Mononuclear cell (primary cell): ENCODE results near the gene SDK1. TPM values are rescaled to one million over a fixed set of nuclear protein-coding genes. Genes with fewer than 3 reads are reported as not detected.
"Not testable (repeated sequence)": the region's sequence is repeated elsewhere in the genome, so short reads cannot be mapped to it uniquely, and the experiment has no call there.

Source experiments
- H3K27me3 ChIP-seq: 2 replicates; pipeline ENCODE4 v1.6.0; 2011; ENCODE audit warnings: low read length, control low read depth; ENCODE audit not compliant: insufficient read depth
- H3K4me1 ChIP-seq: 2 replicates; pipeline ENCODE4 v1.5.1; 2011; ENCODE audit warnings: mild to moderate bottlenecking, low read length, control low read depth; ENCODE audit not compliant: insufficient read depth
- H3K4me3 ChIP-seq: 2 replicates; pipeline ENCODE4 v1.5.1; 2011; ENCODE audit warnings: mild to moderate bottlenecking, low read length, moderate library complexity
- H3K9me3 ChIP-seq: 2 replicates; pipeline ENCODE4 v1.5.1; 2011; ENCODE audit warnings: low read depth, mild to moderate bottlenecking, control low read depth, low read length
- total RNA-seq: library from RNA; depleted of rRNA; stranded (reverse); fragments of >200 nt; gene quantifications from one replicate; pipeline ENCODE4 v1.2.3, GENCODE V29; 2012

The SDK1 gene
- total RNA-seq, 1 donor: 0.31 TPM

DNA sequence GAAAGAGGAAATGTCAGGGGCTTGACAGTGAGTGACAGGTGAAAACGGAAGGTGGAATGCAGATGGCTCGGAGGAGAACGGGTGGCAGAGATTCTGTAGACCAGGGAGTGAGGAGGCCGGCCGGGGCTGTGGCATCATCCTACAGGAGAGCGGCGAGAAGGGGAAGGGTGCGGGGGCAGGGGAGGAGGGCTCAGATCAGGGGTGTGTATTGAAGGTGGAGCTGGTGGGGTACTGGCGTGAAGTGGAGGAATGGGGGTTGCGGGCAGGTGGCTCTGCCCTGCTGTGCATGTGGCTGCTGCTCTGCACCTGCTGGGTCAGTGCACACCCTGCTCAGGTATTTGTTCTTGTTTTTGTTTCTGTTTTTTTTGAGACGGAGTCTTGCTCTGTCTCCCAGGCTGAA lies 910.2 kb downstream of the SDK1 start:
- Histone ChIP-seq H3K4me1 (no peaks in the 10 kb centered on the region), H3K9me3 (no peaks in the 10 kb centered on the region), H3K27me3 (no peaks in the 10 kb centered on the region), H3K4me3 (no peak overlapping the region)

DNA sequence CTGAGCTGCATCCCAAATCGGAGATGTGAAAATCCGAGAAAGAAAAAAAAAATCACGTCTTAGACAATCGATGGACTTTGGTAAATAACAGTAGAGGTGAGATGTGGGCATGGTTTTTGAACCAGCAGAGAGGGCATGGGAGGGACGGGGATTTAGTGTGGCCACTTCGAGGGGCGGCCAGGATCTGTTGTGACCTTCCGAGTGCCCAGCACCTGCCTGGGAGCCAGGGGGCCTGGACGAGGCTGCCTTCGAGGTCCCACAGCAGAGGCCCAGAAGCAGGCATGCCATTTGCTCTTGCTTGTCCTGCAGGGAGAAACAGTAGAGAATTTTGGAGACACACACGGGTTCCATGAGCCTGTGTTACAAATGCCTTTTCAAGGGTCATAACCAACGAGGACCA lies 911.3 kb downstream of the SDK1 start:
- H3K4me3 ChIP-seq: no peak overlapping the region
- H3K27me3 ChIP-seq: no peaks in the 10 kb centered on the region
- no peaks in the 10 kb centered on the region for H3K4me1 ChIP-seq
- H3K9me3 ChIP-seq: no peaks in the 10 kb centered on the region

DNA sequence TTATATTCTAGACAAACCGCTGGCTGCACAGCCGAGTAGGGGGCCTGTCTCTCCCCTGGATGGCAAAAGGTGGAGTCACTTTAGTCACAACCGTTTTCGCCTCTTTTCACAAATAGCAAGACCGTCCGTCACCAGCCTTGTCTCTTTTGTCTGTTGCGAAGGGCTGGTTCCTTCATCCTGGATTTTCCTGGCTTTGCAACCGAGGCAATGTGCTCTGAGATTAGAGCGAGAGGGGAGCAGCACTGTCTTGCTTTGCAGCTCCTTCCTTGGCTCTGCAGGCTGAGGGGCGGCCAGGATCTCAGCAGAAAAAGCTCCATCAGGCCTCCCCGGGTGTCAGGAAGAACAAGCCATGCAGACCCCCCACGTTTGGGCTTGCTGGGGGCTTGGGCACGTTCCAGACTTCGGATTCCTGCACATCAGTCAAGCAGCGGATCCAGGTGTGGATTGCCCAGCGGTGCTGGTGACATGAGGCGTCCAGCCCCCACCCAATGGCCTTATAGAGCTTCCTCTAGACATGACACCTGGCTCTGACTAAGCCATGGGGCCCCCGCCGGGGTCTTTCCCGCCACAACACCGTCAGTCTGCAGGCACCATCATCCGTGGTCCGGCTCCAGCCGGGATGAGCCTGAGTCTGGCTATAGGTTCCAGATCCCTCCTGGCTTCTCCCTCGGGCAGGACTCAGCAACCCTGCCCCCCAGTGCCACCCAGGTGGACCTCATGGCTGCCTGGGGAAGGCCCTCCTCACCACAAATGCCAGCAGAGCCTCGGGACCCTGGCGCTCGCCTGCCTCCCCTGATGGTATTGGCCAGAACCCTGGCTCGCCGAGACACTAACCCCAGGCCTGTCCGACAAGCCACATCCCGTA lies 913.5 kb downstream of the SDK1 start:
- H3K4me1 ChIP-seq: no peaks in the 10 kb centered on the region
- no peak overlapping the region for H3K4me3 ChIP-seq

DNA sequence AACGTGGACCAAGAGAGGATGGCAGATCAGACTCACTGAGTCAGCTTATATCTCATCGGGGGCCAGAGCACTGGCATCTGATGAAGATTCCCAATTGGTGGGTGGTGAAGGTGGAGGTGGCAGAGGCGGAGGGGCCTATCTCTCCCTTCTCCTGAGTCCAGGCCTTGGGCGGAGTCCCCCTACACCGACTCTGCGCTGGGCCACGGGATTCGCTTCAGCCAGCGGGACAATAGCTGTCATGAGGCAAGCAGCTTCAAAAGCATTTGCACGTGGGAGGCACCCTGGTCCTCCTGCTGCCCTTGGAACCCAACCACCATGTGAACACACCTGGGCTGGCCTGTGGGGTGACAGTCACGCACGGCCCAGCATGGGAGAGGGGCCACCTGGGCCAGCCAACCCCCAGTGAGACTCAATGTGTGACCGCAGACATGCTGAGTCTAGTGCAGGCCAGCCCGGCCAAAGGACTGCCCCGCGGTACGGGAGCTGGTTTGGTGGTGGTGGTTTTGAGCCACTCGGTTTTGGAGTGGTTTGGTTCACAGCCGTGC lies 914.2 kb downstream of the SDK1 start:
- H3K27me3 ChIP-seq: no peaks in the 10 kb centered on the region
- no peaks in the 10 kb centered on the region for H3K9me3 ChIP-seq
- H3K4me3 ChIP-seq: no peak overlapping the region
- no peaks in the 10 kb centered on the region for H3K4me1 ChIP-seq

More for the DNA sequence above, 913.5 kb downstream of the SDK1 start:
- Histone ChIP-seq H3K9me3 (no peaks in the 10 kb centered on the region), H3K27me3 (no peaks in the 10 kb centered on the region)

DNA sequence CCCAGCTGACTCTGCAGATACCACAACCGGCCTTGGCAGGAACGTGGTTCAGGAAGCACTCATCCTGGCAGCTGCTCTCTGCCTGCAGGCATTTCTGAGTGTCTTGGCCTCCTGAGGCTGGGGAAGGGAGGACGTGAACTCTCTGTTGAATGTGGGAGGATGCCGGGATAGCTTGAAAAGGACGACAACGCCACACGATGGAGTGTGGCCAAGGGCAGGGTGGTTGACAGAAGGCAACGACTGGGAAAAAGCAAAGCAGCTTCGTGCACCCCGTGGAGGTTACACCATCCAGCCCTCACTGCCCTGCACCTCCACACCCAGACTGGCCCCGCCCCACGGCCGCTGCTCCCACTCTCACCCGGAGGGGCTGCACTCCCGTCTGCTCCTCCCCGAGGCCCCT lies 915.0 kb downstream of the SDK1 start:
- Histone ChIP-seq H3K9me3 (no peaks in the 10 kb centered on the region), H3K4me3 (no peak overlapping the region)

DNA sequence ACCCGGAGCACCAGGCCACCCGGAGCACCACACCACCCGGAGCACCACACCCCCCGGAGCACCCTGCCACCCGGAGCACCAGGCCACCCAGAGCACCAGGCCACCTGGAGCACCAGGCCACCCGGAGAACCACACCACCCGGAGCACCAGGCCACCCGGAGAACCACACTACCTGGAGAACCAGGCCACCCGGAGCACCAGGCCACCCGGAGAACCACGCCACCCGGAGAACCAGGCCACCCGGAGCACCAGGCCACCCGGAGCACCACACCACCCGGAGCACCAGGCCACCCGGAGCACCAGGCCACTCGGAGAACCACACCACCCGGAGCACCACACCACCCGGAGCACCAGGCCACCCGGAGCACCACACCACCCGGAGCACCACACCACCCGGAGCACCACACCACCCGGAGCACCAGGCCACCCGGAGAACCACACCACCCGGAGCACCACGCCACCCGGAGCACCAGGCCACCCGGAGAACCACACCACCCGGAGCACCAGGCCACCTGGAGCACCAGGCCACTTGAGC lies 916.1 kb downstream of the SDK1 start:
- H3K4me1 ChIP-seq, H3K27me3 ChIP-seq, H3K4me3 ChIP-seq: not testable (repeated sequence)

More for the DNA sequence above, 915.0 kb downstream of the SDK1 start:
- Histone ChIP-seq H3K4me1 (no peaks in the 10 kb centered on the region), H3K27me3 (no peaks in the 10 kb centered on the region)

DNA sequence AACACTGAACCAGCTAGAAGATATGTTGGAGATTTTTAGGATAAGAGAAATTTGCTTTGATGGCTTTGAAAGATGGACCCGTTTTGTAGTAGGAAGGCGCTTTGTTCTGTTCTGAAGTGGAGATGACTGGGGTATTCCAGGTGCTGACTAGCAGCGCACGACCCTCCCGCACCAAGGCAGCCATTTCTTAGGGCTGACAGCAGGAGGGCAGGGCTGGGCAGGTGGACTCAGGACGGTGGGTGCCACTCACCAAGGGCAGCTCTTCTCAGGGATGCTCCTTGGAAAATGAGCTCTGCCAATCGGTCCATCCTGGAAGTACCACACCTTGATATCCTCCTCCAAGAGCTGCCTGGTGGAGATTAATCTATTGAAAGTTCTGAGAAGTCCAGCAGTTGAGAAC lies 917.4 kb downstream of the SDK1 start:
- Histone ChIP-seq H3K9me3 (no peaks in the 10 kb centered on the region), H3K27me3 (no peaks in the 10 kb centered on the region)

More for the DNA sequence above, 916.1 kb downstream of the SDK1 start:
- H3K9me3 ChIP-seq: not testable (repeated sequence)

DNA sequence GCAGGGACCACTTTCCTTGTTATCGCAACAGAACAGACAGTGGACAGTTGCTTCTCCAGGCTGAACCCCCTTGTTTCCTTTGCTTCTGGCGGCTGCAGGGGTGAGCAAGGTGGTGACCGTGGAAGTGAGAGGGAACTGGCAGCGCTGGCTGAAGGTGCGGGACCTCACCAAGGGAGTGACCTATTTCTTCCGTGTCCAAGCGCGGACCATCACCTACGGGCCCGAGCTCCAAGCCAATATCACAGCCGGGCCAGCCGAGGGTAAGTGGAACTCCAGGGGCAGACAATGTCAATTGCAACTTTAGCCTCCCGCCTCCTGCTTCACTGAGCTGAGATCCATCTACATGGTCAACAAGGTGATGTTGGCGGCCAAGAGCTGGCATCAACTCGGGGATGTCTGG lies 919.0 kb downstream of the SDK1 start:
- Histone ChIP-seq H3K4me1 (no peaks in the 10 kb centered on the region), H3K27me3 (no peaks in the 10 kb centered on the region), H3K9me3 (no peaks in the 10 kb centered on the region), H3K4me3 (no peak overlapping the region)

More for the DNA sequence above, 917.4 kb downstream of the SDK1 start:
- Histone ChIP-seq H3K4me3 (no peak overlapping the region), H3K4me1 (no peaks in the 10 kb centered on the region)

DNA sequence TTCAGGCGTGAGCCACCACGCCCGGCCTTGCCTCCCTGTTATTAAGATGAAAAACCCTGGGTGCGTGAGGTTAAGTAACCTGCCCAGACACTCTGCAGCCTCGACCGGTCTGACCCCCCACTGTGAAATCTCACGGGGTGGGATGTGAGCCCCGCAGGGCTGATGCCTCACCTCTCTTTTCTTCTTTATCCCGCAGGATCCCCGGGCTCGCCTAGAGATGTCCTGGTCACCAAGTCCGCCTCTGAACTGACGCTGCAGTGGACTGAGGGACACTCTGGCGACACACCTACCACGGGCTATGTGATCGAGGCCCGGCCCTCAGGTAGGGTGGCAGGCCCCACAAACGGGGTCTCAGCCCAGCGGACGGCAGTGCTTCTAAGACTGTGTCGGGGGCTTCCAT lies 920.0 kb downstream of the SDK1 start:
- no peaks in the 10 kb centered on the region for H3K27me3 ChIP-seq
- H3K4me3 ChIP-seq: no peak overlapping the region
- no peaks in the 10 kb centered on the region for H3K4me1 ChIP-seq

DNA sequence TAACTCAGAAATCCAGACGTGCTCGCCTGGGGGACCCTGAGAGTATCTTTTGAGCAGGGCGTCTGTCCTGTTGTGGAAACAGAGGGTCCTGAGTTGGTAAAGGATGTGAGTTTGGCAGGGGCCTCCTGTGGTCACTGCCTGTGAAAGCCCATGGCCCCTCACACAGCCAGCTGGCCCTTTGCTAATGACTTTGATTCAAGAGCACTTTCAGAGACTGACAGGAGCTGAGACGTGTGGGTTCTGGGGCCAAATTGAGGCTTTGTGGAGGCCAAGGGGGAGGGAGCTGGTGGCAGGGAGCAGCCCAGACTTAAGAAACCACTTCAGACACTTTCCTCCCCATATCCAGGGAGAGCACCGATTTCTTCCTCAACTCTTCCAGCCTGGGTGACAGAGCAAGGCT lies 921.6 kb downstream of the SDK1 start:
- Histone ChIP-seq H3K4me1 (no peaks in the 10 kb centered on the region), H3K4me3 (no peak overlapping the region), H3K9me3 (no peaks in the 10 kb centered on the region), H3K27me3 (no peaks in the 10 kb centered on the region)

More for the DNA sequence above, 920.0 kb downstream of the SDK1 start:
- H3K9me3 ChIP-seq: no peaks in the 10 kb centered on the region

DNA sequence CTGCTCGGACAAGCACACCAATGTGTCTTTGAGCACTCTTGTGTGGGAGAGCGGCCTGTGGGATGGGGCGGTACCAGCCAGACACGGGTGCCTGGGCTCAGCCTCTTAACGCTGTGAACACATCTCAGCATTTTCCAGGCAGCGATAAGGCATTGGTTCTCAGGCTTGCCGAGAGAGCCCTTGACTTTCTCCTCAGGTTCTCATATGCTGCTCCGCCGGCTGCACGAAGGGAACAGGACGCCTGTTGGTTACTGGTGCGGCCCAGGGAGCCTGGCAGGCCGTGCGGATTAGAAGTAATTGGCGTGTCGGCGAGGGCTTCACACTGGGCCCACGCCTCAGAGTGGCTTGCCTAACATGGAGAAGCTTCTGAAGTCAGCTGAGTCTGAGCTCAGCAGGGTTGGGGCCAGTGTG lies 924.3 kb downstream of the SDK1 start:
- Histone ChIP-seq H3K4me3 (no peak overlapping the region), H3K9me3 (no peaks in the 10 kb centered on the region), H3K27me3 (no peaks in the 10 kb centered on the region), H3K4me1 (no peaks in the 10 kb centered on the region)

DNA sequence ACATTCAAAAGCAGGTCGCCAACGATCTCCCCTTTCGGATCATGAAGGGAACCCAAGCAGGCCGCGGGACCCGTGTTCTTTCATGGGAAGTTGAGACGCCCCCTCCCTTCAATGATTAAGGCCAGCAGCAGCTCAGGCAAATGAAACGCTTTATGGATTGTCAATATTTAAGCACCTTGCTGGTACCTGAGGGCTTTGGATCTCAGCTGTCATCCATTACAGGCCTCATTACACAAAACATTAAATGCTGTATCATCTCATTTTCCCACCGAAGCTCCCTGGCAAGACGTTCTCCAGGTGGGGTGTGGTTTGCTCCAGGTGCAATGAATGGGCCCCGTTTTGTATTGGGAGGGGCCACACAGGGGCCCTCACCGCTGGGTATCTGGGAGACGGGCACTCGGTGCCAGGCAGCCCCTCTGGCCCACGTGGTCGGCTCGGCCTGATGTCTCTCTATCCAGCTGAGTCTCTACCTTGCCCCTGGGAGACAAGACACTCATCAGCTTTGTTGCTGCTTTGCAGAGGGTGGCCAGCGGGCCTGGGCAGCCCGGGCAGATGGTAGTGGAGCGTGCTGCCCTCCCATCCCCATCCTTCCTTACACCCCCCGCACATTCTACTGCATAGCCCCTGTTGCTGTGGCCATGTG lies 925.0 kb downstream of the SDK1 start:
- H3K4me3 ChIP-seq: no peak overlapping the region
- H3K9me3 ChIP-seq: no peaks in the 10 kb centered on the region
- H3K4me1 ChIP-seq: no peaks in the 10 kb centered on the region
- H3K27me3 ChIP-seq: no peaks in the 10 kb centered on the region

DNA sequence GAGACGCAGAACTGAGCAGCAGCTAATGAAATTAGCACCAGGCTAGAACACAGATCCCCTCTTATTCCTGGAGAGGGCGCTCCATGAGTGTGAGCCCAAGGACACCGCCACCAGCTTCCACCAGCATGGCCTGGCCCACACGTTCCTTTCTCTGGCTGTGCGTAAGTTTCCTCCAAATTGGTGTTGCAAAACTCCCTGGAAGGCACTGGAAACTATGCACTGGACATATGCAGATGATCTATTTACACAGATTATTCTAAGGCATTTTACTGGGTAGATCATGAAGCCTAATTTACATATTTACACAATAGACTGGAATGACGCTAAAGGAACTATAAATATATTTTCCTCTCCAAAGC lies 925.5 kb downstream of the SDK1 start:
- no peaks in the 10 kb centered on the region for H3K4me1 ChIP-seq
- no peak overlapping the region for H3K4me3 ChIP-seq
- no peaks in the 10 kb centered on the region for H3K9me3 ChIP-seq
- no peaks in the 10 kb centered on the region for H3K27me3 ChIP-seq

DNA sequence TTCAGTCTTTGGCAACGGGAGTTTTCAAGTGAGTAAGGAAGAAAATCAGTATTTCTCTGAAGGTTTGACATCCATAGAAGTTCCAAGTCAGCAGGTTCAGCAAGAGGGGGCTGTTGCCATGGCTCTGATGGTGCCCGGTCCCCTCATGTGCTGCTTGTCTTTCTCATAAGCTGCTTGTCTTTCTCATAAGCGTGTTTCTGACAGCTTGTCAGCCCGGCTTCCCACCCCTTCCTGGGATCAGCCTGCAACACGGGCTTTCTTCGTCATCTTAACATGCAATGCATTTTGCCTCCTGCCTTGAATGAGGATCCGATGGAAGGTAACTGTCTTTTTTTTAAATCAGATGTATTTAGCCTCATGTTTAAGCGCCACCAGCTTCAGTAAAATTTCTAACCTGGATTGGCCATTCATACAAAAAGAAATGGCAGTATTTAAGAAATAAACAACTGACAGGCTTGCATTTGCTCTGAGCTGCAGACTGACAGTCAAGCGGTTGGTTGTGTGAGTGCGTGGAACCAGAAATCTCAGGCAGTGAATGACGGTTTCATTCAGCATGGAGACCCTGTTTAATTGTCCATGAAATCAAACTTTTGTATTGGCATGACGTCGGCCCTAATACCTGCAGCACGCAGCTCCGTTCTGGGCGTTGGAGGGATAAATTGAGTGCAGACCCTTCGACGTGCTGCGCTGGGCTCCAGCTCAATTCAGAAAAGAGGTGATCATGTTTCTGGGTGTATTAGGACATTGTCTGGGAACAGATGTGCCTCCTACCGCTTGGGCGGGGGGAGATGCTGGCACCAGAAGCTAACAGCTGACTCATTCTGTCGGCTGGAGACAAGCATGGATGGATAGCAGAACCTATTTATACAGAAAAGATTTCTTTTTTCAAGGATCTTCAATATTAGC lies 926.3 kb downstream of the SDK1 start:
- no peaks in the 10 kb centered on the region for H3K9me3 ChIP-seq
- no peaks in the 10 kb centered on the region for H3K4me1 ChIP-seq
- no peak overlapping the region for H3K4me3 ChIP-seq
- H3K27me3 ChIP-seq: no peaks in the 10 kb centered on the region
